Upper lobe of left lung (tissue), 6 donors: Measurements from ENCODE around the gene PLPPR1. TPM values are rescaled to one million over a fixed set of nuclear protein-coding genes. Genes with fewer than 3 reads are reported as not detected.

ENCODE experiments used
- ATAC-seq, 2 donors: fragments of 200-7000 bp; cut with Tn5 transposase; one replicate each; pipeline ENCODE4 v1.9.1; 2022; ENCODE audit warnings: mild to moderate bottlenecking in 2 of 2, moderate library complexity in 2 of 2; ENCODE audit not compliant: low FRiP score in 2 of 2
- DNase-seq, 2 donors: peaks; one replicate each; pipeline ENCODE4 v3.0.0-alpha.2; 2019 to 2020
- H3K27ac ChIP-seq, 4 donors: fragments of 200-600 bp; sonication (generic); one replicate each; pipeline ENCODE4 v1.5.1; 2016 to 2019
- H3K27me3 ChIP-seq, 4 donors: fragments of 200-600 bp; sonication (generic); one replicate each; pipeline ENCODE4 v1.5.1; 2017 to 2019
- H3K36me3 ChIP-seq, 4 donors: fragments of 200-600 bp; sonication (generic); one replicate each; pipeline ENCODE4 v1.5.1; 2016 to 2019
- H3K4me1 ChIP-seq, 4 donors: fragments of 200-600 bp; sonication (generic); one replicate each; pipeline ENCODE4 v1.5.1; 2018 to 2019
- H3K4me3 ChIP-seq, 4 donors: fragments of 200-600 bp; sonication (generic); one replicate each; pipeline ENCODE4 v1.5.1; 2017 to 2019; ENCODE audit warnings: mild to moderate bottlenecking in 2 of 4, moderate library complexity in 1 of 4
- H3K9me3 ChIP-seq, 4 donors: fragments of 200-600 bp; sonication (generic); one replicate each; pipeline ENCODE4 v1.5.1; 2018 to 2019
- EP300 ChIP-seq, 4 donors: sonication (generic); formaldehyde crosslinking; IDR thresholded peaks; one replicate each; pipeline ENCODE4 v1.5.1; 2017; ENCODE audit warnings: antibody characterized with exemption in 4 of 4, control low read depth in 2 of 4
- POLR2A ChIP-seq, 4 donors: fragments of 450-650 bp; IDR thresholded peaks; one replicate each; pipeline ENCODE4 v1.5.1; 2016 to 2017; ENCODE audit warnings: antibody characterized with exemption in 4 of 4, mild to moderate bottlenecking in 2 of 4
- POLR2AphosphoS5 ChIP-seq, 2 donors: sonication (generic); formaldehyde crosslinking; IDR thresholded peaks; one replicate each; pipeline ENCODE4 v1.5.1; 2017; ENCODE audit warnings: antibody characterized with exemption in 2 of 2
- WGBS, 2 donors: methylation state at CpG; one replicate each; pipeline ENCODE4 v1.1.5; 2017 to 2018; 5-methylcytosine and 5-hydroxymethylcytosine counted together
- total RNA-seq, 6 donors: library from RNA; depleted of rRNA in 4 of 6; stranded (reverse); fragments of >200 nt in 4 of 6; gene quantifications; one replicate each; pipeline versions ENCODE4 v1.1.0 to v1.2.1, GENCODE V29; 2016 to 2021
- TF ChIP-seq, protein P1 (sequence below), 6 experiments: fragments of 450-650 bp in 4 of 6; fragments of 200-600 bp in 2 of 6; sonication (generic) in 2 of 6; IDR thresholded peaks; one replicate each; pipeline ENCODE4 v1.5.1; 2016 to 2019; ENCODE audit warnings: antibody characterized with exemption in 6 of 6
- donor health status: DM: no; HTN: no; CAD: no; lungs with moderate emphysema.
- donor health status: DM: no; HTN: yes; CAD: no; lungs with severe emphysema.

The PLPPR1 gene
- total RNA-seq, 6 donors from 2014 or later = 0.44 to 5.1 (median 2.7) TPM; not detected in 1

- TF ChIP-seq, protein P1, sequence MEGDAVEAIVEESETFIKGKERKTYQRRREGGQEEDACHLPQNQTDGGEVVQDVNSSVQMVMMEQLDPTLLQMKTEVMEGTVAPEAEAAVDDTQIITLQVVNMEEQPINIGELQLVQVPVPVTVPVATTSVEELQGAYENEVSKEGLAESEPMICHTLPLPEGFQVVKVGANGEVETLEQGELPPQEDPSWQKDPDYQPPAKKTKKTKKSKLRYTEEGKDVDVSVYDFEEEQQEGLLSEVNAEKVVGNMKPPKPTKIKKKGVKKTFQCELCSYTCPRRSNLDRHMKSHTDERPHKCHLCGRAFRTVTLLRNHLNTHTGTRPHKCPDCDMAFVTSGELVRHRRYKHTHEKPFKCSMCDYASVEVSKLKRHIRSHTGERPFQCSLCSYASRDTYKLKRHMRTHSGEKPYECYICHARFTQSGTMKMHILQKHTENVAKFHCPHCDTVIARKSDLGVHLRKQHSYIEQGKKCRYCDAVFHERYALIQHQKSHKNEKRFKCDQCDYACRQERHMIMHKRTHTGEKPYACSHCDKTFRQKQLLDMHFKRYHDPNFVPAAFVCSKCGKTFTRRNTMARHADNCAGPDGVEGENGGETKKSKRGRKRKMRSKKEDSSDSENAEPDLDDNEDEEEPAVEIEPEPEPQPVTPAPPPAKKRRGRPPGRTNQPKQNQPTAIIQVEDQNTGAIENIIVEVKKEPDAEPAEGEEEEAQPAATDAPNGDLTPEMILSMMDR (IDR thresholded peaks at IDR 0.05) = no peak
- no peak for TF ChIP-seq EP300 (IDR thresholded peaks at IDR 0.05)
- no peak for TF ChIP-seq POLR2AphosphoS5 (IDR thresholded peaks at IDR 0.05)
- TF ChIP-seq POLR2A (IDR thresholded peaks at IDR 0.05) = no peak
- Histone ChIP-seq H3K4me1 (no peaks in the 10 kb centered on the region), H3K9me3 (no peaks in the 10 kb centered on the region), H3K27ac (no peak overlapping the region), H3K4me3 (no peak overlapping the region), H3K36me3 (no peaks in the 10 kb centered on the region), H3K27me3 (no peaks in the 10 kb centered on the region)
- 75 to 91% methylated on average over 1 of the region's 1 CpG for WGBS, 2 donors
- ATAC-seq = no peak
- DNase-seq = no peak
These were observed 40.2 kb downstream of the PLPPR1 start for GRCh38 chr9:101068696-101069095.

DNA sequence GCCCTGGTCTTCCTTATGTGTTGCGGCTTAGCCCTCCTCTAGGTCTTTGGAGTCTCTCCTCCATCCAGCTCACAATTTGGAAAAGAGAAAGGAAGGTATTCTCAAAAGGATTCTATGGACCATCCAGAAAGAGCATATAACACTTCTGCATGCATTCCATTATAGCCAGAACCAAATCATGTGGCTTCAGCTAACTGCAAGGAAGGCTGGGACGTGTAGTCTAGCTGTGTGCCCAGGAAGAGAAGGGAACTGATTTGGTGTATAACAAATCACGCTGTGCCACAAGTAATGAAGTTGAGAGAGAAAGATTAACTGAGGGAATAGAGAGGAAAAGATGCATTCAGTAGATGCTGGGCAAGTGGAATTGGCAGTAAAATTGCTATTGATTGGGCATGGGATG is 43.7 kb downstream of the PLPPR1 start:
- no peaks in the 10 kb centered on the region for H3K4me1 ChIP-seq
- DNase-seq = no peak
- no peaks in the 10 kb centered on the region for H3K9me3 ChIP-seq
- H3K36me3 ChIP-seq = no peaks in the 10 kb centered on the region
- no peak for ATAC-seq
- H3K27me3 ChIP-seq = no peaks in the 10 kb centered on the region
- TF ChIP-seq POLR2A (IDR thresholded peaks at IDR 0.05) (no peak), EP300 (IDR thresholded peaks at IDR 0.05) (no peak), POLR2AphosphoS5 (IDR thresholded peaks at IDR 0.05) (no peak)
- TF ChIP-seq, protein P1 (IDR thresholded peaks at IDR 0.05) = no peak
- 80 to 87% methylated on average over 3 of the region's 3 CpGs for WGBS, 2 donors
- no peak overlapping the region for H3K4me3 ChIP-seq
- H3K27ac ChIP-seq = no peak overlapping the region

GRCh38 chr9:101073122-101073521 is 44.6 kb downstream of the PLPPR1 start:
- 59 to 72% methylated on average over 2 of the region's 2 CpGs for WGBS, 2 donors
- Histone ChIP-seq H3K27ac (no peak overlapping the region), H3K4me1 (no peaks in the 10 kb centered on the region), H3K27me3 (no peaks in the 10 kb centered on the region), H3K4me3 (no peak overlapping the region), H3K36me3 (no peaks in the 10 kb centered on the region), H3K9me3 (no peaks in the 10 kb centered on the region)
- ATAC-seq = no peak
- no peak for DNase-seq
- TF ChIP-seq POLR2AphosphoS5 (IDR thresholded peaks at IDR 0.05) (no peak), POLR2A (IDR thresholded peaks at IDR 0.05) (no peak), EP300 (IDR thresholded peaks at IDR 0.05) (no peak)
- TF ChIP-seq, protein P1 (IDR thresholded peaks at IDR 0.05) = no peak

GRCh38 chr9:101081641-101082040 is 53.1 kb downstream of the PLPPR1 start:
- no peaks in the 10 kb centered on the region for H3K4me1 ChIP-seq
- no peaks in the 10 kb centered on the region for H3K9me3 ChIP-seq
- ATAC-seq = no peak
- no peak for TF ChIP-seq EP300 (IDR thresholded peaks at IDR 0.05)
- TF ChIP-seq, protein P1 (IDR thresholded peaks at IDR 0.05) = no peak
- no peak for TF ChIP-seq POLR2A (IDR thresholded peaks at IDR 0.05)
- no peak for TF ChIP-seq POLR2AphosphoS5 (IDR thresholded peaks at IDR 0.05)
- no peak for DNase-seq
- WGBS, 2 donors = 84 to 88% methylated on average over 3 of the region's 3 CpGs
- no peak overlapping the region for H3K27ac ChIP-seq
- H3K27me3 ChIP-seq = no peaks in the 10 kb centered on the region
- H3K4me3 ChIP-seq = no peak overlapping the region
- H3K36me3 ChIP-seq = no peaks in the 10 kb centered on the region

- no peak for DNase-seq
- H3K27ac ChIP-seq = no peak overlapping the region
- H3K4me3 ChIP-seq = no peak overlapping the region
- no peaks in the 10 kb centered on the region for H3K4me1 ChIP-seq
- WGBS, 2 donors = 91 to 92% methylated on average over 5 of the region's 5 CpGs
- no peaks in the 10 kb centered on the region for H3K27me3 ChIP-seq
- no peaks in the 10 kb centered on the region for H3K36me3 ChIP-seq
- ATAC-seq = no peak
- TF ChIP-seq, protein P1 (IDR thresholded peaks at IDR 0.05) = no peak
- TF ChIP-seq POLR2A (IDR thresholded peaks at IDR 0.05) (no peak), EP300 (IDR thresholded peaks at IDR 0.05) (no peak), POLR2AphosphoS5 (IDR thresholded peaks at IDR 0.05) (no peak)
- no peaks in the 10 kb centered on the region for H3K9me3 ChIP-seq
These were observed 55.1 kb downstream of the PLPPR1 start for GRCh38 chr9:101083448-101084202.
